ENCODE results near the gene SNAI3.

Gene SNAI3

DNA sequence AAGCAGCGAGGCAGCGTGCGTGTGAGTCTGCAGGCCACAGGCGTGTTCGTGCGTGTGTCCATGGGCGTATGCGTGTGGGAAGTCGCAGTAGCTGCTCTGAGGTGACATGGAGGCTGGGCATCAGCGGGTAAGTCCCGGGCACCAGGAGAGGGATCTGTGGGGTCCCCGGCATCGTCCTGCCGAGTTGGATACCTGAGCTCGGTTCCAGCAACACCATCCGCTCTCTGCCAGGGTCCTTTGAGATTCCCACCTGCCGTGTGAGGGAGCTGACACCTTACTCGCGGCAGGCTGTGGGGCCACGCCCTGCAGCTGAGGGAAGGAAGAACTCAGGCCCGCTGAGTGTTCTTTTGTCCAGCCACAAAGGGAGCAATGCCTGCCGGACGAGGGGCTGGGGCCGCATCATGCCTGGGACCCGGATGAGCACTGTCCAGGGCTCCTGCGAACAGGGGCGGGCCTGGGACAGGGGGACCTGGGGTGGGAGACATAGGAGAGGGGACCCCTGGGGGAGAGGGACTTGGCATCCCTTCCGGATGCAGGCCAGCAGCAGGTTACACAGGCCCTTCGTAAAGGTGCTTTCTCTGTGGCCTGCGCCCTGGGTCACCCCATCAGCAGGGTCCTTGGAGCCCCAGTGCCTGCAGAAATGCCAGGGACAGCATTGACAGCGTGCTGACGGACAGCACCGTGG is 5.0 kb upstream of the SNAI3 start:
- DNase-seq (ENCODE audit: low read depth) = no peak

DNA sequence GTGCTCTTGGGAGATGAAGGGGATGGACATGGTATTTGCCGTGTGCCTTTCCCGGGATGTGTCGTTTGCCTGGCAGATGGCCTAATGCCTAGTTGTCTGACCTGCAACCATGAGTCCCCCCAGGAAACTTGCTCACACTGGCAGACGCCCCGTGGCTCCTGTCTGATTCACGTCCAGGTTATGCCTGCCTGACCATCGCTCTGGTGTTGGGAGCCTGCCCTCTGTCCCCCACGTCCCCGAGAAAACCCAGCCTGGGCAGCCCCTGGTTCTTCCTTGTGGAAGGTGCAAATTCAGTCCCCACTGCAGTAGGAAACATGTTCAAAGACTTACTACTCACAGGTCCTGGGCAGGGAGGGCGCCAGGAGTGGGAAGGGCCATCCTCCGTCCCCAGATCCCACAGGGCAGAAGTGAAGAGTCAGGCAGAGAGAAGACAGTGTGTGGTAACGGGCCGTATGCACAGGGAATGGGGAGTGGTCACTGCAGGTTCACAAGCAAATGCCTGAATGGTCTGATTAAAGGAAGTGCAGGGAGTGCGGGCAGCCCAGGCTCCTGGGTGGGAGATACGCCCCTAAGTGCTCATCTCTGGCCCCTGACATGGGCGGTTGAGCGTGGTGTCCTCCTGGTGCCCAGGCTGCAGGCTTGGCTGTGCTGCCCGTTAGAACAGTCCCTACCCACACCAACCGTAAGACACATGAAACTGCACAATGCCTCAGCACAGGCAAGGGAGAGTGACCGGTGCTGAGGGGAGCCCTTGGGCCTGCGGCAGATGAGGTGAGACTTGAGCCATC is 4.2 kb upstream of the SNAI3 start:
- DNase-seq (ENCODE audit: low read depth) = no peak

DNA sequence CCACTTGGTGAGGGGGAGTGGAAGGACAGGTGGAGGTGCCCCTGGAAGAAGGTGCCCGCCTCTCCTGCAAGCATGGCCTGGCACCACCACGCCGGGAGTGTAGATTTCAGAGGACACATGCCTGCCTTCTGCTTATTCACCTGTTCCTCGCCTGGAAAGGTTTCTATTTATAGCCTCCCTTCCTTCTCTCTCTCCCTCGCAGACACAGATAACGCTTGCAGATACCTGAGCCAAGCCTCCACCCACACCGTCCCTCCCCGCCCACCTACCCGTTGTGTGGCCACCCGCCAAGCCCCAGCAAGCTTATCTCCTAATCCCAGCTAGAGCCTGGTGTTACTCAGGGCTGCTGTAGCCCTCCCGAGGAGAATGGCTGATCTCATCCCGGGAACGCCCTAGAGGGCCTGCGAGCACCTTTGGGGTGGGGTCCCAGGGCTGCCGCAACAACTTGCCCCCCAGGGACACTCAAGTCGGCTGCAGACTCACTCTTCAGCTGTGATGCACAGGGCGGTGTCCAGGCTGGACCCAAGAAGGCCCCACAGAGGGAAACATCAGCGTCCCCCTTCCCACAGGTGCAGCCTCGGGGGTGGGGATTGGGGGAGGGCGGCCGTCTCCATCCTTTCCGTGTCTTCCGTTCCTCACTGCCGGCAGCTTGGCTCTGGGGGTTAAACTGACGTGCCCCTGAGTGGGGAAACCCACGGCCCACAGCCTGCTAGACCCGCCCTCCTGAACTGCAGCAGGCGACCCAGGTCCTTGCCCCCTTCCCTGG is 1.9 kb upstream of the SNAI3 start:
- no peak for DNase-seq (ENCODE audit: low read depth)

DNA sequence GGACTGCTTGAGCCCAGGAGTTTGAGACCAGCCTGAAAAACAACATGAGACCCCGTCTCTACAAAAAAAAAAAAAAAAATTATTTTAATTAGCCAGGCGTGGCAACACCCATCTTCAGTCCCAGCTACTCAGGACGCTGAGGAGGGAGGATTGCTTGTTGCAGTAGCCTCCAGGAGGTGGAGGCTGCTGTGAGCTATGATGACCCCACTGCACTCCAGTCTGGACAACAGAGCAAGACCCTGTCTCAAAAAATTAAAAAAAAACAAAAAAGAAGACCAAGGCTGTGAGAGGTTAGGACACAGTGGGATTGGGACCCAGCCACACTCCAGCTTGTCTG is 1.3 kb upstream of the SNAI3 start:
- DNase-seq (ENCODE audit: low read depth) = no peak

DNA sequence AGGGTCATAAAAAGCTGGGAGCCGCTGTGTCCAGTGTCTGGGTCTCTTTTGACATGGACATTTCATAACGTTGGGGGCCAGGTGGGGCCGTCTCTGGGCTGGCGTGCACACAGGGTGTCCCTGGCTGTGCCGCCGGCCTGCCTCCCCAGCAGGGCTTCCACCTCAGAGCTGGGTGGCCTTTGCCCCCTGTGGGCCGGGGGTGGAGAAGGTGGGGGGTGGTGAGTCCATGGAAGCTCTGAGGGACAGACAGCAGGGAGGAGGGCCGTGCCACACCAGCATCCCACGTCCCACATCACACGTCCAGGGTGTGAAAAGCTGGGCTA is 908 bp upstream of the SNAI3 start:
- DNase-seq (ENCODE audit: low read depth) = no peak

DNA sequence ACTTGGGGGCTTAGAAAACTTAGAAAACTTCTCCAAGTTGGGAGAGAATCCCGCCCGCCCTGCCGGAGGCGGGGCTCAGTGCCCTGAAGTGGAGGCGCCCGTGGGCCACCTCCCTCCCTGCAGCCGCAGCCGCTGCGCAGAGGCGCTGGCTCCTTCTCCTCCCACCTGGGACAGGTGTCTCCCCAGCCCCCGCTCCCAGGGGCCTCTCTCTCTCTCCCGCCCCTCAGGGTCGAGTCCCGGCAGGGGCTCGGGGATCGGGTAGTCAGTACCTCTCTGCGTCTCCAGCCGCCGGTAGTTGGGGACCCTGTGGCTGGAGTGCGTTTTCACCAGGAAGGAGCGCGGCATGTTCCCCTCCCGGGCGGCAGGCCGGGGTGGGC is 257 bp downstream of the SNAI3 start:
- peak; percentile 40 for DNase-seq (ENCODE audit: low read depth)

DNA sequence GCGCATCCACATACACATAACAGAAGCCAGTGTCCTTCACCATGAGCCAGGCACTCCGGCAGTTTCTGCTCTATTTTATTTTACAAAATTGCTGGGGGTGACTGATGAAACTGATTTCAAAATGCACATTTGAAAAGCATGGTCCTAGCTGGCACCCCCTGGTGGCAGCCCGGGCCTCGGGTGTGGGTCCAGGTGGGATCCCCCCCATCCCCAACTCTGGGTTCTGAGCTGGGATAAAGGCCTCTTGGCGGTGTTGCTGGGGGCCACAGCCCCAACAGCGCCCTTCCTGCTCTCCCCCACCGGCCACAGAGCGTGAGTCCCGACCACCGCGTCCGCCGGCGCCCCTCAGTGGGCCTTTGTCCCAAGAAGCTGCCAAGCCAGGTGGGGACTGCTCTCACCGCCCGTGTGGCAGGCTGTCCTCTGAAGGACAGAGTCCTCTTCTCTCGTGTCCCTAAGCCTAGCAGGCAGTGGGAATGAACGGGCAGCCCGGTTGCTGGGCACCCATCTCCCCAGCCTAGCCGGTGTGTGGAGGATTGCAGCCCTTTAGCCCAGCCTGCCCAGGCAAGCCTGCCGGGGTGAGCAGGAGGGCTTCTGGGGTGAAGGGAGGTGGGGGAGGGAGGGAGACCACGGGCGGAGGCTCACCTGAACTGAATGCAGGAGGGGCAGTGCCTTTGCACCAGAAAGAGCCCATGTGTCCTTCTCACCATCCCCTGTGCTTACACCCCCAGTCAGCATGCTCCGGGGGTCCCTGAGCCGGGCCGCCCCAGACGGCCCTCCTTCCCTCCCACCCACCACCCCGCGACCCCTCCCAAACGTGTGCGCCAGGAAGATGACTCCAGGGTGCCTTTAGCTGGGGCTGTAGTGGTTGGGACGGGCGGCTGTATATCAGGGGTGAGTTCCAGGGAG is 898 bp downstream of the SNAI3 start:
- DNase-seq (ENCODE audit: low read depth) = no peak

DNA sequence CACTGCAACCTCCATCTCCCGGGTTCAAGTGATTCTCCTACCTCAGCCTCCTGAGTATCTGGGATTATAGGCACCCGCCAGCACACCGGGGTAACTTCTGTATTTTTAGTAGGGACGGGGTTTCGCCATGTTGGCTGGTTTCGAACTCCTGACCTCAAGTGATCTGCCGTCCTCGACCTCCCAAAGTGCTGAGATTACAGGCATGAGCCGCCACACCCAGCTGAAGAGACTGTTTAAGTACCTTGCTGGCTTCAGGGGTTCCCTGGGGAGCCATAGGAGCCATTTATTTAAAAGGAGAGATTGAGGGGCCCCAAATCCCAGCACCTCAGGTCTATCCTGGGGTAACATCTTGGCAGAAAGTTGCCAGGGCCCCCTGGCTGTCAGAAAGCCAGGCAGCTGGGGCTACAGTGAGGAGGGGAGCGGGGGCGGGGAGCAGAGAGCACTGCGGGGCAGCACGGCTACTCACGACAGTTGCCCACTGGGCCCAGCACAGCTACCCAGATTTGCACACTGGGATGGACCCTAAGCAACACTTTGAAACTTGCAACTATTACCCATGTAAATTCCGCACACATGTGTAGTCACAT is 1.6 kb downstream of the SNAI3 start:
- DNase-seq (ENCODE audit: low read depth) = no peak

DNA sequence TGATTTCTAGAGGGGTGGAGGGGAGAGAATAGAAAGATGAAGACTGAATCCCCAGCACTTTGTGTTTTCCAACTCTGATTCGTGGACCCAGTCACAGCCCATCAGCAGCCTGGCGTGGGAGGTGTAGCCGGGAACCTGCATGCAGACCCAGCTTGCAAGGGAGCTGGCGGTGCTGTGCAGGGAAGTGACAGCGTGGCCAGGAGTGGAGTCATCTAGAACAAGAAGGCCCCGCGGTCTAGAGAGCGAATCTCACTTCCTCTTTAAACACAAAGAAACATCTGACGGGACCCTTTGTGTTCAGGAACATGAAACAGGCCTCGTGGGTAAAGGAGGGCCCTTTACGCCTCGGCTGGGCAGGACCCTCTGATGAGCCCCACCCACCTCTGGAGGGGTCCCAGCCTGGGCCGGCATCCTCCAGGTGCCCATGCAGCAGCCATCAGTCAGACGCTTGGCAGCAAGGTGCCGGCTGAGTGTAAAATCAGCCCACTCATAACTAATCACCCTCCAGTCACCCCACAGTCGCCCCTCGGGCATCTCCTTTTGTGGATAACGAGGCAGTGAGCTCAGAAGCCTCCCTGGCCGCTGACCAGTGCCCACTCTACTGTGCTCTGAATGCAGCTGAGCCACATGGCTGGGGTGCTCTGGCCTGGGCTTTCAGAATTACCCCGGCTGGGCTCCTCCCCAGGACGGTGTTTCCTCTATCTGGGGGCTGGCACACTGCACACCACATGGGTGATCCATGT is 4.4 kb downstream of the SNAI3 start:
- DNase-seq (ENCODE audit: low read depth) = peak; percentile 40

DNA sequence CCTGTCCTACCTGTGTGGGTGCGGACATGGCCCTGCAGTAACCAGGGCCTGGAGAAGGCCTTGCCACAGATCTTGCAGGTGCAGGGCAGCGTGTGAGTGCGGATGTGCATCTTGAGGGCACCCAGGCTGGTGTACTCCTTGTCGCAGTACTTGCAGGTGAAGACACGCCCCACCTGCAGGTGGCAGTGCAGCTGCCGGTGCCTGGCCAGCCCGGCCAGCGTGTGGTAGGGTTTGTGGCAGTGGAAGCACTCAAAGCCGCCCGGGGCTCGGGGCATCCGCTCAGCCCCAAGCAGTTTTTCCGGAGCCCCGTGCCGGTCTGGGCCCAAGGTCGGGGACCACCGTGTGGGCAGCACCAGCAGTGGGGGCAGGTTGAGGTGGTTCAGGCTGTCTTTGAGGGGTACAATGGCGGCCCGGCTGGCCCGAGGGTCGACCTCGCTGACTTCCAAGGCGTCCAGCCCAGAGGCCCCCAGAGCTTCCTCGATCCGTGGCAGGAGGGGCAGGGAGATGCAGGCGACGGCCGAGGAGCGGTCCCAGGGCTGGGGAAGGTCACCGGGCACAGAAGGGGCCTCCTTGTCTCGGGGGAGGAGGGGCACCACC is 5.1 kb downstream of the SNAI3 start:
- no peak for DNase-seq (ENCODE audit: low read depth)

DNA sequence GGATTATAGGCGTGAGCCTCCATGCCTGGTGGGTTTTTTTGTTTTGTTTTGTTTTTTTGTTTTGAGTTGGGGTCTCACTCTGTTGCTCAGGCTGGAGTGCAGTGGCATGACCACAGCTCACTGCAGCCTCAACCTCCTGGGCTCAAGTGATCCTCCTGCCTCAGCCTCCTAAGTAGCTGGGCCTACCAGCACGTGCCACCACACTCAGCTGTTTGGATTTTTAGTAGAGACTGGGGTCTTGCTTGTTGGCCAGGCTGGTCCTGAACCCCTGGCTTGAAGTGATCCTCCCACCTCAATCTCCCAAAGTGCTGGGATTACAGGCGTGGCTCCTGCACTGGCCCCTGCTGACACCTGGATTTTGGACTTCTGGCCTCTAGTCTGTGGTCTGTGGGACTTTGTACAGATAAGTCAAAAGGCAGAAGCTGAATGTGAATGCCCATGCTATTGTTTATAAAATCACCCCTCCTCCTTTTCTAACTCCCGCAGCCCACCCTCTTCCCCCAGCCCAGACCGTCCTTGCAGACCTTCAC is 5.7 kb downstream of the SNAI3 start:
- no peak for DNase-seq (ENCODE audit: low read depth)

DNA sequence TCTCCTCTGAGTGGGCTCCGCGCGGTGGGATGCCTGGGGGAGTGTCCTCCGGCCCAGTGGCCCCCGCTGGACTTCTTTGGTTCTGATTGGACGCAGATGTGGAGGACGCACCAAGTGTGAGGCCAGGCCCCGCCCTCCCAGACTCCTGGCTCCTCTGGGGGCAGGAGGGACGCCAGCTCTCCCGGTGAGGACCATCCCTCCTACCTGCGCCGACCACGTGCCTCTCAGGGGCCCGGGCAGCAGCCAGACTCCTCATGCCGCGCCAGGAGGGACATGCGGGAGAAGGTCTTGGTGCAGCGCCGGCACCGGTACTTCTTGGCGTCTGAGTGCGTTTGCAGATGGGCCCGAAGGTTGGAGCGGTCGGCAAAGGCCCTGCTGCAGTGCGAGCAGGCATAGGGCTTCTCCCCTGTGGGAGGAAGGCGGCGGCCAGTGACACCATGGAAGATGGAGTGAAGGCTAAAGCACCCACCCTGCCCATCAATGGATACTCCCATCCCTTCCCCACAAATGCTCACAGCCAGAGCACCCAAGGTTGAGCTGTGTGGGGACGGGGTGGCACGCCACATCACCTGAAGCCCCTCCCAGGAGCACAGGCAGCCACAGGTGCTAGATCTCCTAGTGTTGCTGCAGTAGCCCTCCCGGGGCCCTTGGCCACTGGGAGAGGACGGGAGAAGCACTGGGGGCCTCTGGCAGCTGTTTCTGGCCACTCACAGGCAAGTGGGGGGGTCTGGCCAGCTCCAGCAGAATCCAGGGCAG is 7.9 kb downstream of the SNAI3 start:
- DNase-seq (ENCODE audit: low read depth) = no peak

DNA sequence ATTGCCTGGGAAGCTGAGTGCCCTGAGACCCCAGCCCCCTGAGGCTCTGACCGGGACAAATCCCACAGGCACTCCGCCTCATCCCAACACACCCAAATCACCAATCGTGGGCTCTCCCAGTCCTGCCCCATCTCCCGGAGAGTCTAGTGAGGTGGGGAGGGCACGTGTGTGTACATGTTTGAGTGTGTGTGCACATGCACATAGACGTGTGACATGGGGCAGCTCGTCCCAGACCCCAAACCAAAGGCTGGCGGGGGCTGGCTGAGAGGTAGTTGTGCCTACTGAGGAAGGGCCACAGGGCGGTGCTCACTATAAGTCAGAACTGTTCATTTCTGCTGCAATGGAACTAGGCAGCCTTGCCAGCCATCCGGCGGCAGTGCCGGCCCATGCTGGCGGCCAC is 8.6 kb downstream of the SNAI3 start:
- no peak for DNase-seq (ENCODE audit: low read depth)

DNA sequence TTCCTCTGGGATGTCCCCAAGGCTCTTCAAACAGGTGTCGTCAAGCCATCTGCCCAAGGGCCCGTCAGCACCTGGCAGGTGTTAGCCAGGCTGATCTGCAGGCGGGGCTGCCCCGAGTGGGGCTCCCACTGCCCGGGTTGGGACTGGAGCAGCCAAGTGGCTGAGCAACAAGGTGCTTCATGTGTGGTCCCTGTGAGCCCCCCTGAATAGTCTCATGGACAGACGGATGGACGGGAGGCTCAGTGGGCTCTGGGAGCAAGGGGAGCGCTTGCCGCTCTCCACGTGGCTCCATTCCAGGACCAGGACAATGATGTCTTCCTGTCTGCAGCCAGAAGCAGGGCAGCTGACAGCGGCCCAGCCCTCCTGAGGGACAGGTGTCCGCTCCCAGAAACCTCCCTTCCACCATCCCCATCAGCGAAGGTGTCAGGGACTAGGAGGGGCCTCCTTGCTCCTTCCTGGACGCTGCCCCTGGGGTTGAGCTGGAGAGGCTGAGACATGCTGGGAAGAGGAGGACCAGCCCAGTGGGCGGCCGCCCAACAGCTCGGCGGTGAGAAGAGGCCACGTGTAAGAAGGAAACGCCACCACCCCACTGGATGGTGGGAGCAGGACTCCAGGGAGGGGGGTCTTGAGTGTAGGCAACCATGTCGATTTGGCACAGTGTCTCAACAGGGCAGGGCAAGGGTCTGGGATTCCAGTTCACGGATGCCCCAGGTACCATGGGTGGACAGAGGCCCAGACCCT is 9.6 kb downstream of the SNAI3 start:
- no peak for DNase-seq (ENCODE audit: low read depth)

DNA sequence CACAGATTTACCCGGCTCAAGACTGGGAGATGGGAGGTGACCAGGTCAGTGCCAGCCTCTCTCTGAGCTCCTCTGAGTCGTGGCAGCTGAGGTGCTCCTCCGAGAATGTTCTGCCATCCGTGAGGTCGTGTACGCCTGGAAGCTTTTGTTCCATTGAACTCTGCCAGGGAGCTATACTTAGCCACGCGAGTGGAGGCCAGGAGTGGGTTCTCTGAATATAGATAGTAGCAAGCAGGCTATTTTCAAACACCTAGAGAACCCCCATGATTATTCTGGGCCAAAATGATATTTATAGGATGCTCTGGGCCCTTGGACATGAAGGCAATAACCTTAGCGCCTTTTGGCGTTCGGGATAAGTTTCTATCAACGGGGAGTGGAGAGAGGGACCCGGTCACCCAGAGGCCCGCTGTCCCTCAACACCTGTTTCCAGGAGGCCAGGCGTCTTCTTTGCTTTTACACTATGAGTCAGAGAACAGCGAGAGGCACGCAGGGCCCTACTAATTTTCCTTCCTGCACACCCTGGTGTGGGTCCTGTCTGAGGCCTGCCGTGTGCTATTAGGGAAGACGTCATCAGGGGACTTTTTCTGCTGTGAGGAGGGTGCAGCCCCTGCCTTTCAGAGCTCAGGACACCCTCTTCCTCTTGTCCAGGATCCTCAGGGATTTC is 12.5 kb downstream of the SNAI3 start:
- no peak for DNase-seq (ENCODE audit: low read depth)

DNA sequence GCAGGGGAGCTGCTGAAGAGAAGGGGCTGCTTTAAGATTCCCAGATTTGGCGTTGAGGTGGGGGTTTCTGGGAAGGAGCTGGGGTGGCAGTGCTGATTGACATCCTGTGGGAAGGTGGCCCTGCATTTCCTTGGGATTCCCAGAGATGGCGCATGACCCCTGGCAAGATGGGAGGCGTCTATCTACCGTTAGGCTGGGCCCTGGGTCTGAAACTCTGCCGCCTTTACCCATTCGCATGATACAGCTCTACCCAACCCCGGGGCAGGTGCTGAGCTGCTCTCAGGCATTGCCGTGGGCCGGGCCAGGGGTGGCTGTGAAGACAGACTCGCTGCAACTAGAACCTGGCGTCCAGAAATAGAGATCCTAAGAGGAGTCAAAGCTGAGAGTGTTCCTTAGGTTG is 13.5 kb downstream of the SNAI3 start:
- no peak for DNase-seq (ENCODE audit: low read depth)

DNA sequence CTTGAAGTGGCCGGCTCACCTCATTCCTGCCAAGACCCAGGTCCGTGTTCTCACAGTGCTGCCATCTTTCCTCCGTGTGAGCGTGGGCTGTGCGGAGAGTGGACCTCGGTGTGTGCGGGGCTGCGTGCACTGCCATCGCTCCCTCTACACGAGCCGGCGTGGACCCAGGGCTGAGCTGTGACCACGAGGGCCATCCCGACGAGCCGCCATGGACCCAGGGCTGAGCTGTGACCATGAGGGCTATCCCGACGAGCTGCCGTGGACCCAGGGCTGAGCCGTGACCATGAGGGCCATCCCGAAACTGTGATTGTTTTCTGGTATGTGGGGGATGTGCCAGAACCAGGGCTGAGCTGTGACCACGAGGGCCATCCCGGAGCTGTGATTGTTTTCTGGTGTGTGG is 14.5 kb downstream of the SNAI3 start:
- DNase-seq (ENCODE audit: low read depth) = no peak

DNA sequence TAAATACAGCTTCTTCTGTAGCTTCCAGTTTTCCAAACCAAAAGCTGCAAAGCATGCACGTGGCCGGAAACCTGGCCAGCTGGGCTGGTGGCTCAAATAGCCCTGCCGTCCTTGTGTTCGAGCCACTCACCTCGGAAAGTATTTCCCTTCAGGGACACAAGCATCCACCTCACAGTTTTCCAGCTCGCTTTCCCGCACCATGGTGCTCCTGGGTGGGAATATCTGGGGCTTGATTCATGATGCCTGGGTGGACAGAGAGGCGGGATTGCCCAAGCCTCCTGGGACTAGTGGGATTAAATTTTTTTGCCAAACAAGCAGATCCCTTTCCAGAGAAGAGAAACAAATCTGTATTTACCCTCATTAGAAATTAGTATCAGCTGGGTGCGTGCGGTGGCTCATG is 16.3 kb downstream of the SNAI3 start:
- DNase-seq (ENCODE audit: low read depth) = no peak

All from T follicular helper cell (primary cell).